Activated B cell treated with CpG ODN at 0.5 μM for 24 hours (primary cell): Measurements from ENCODE around the gene ZPBP. TPM values are rescaled to one million over a fixed set of nuclear protein-coding genes. Genes with fewer than 3 reads are reported as not detected.

Experiments
- ATAC-seq: fragments of 200-7000 bp; cut with Tn5 transposase; one replicate; pipeline ENCODE4 v1.10.0; 2021; ENCODE audit warnings: low read depth, mild to moderate bottlenecking, moderate library complexity
- CTCF ChIA-PET: fragments of 350-600 bp; sonication (Branson Sonifier 250); formaldehyde crosslinking; loops from one replicate; lab custom pipeline; 2021; ENCODE audit warnings: antibody characterized with exemption; lab: Charles Lee
- POLR2A ChIA-PET: fragments of 350-600 bp; sonication (Branson Sonifier 250); formaldehyde crosslinking; loops from one replicate; lab custom pipeline; 2021; ENCODE audit warnings: antibody characterized with exemption; lab: Charles Lee
- DNase-seq: peaks from one replicate; pipeline ENCODE4 v3.0.0; 2022
- H3K27ac Mint-ChIP-seq: one replicate; pipeline ENCODE4 v1.8.0; 2020; ENCODE audit warnings: mixed read lengths
- H3K27me3 Mint-ChIP-seq: one replicate; pipeline ENCODE4 v1.8.0; 2021; ENCODE audit warnings: mixed read lengths
- H3K36me3 Mint-ChIP-seq: one replicate; pipeline ENCODE4 v1.8.0; 2021; ENCODE audit warnings: low read depth, mixed read lengths
- H3K4me1 Mint-ChIP-seq: one replicate; pipeline ENCODE4 v1.8.0; 2021; ENCODE audit warnings: mixed read lengths
- H3K4me3 Mint-ChIP-seq: one replicate; pipeline ENCODE4 v1.8.0; 2020; ENCODE audit warnings: mild to moderate bottlenecking, mixed read lengths
- H3K9me3 Mint-ChIP-seq: one replicate; pipeline ENCODE4 v1.8.0; 2020; ENCODE audit warnings: mixed read lengths
- CTCF ChIP-seq: fragments of 200-600 bp; IDR thresholded peaks from one replicate; pipeline ENCODE4 v1.8.0; 2022; ENCODE audit warnings: antibody characterized with exemption, mild to moderate bottlenecking
- intact Hi-C: fragments of 100-400 bp; cut with micrococcal nuclease; formaldehyde crosslinking; loops from one replicate; pipeline ENCODE4 v1.15.1; 2024
- total RNA-seq: library from RNA; stranded (reverse); gene quantifications from 2 replicates; pipeline ENCODE4 v1.2.3, GENCODE V29; 2022

The ZPBP gene
- total RNA-seq, 1 donor from 2014 or later: not detected

GRCh38 chr7:50073093-50073492 lies 20.0 kb downstream of the ZPBP start:
- TF ChIP-seq CTCF: no peak

GRCh38 chr7:50069613-50070012 lies 23.4 kb downstream of the ZPBP start:
- intact Hi-C loops: loop anchor here (1.0 kb wide), 1 partner anchor 23 kb away; no protein-coding TSS in a partner anchor

More at GRCh38 chr7:50073093-50073492, 20.0 kb downstream of the ZPBP start:
- Mint-ChIP-seq H3K9me3 (peaks cover 14% of the 10 kb centered on the region), H3K27ac (no peak overlapping the region), H3K27me3 (peaks cover 33% of the 10 kb centered on the region), H3K36me3 (peaks cover 9% of the 10 kb centered on the region), H3K4me3 (no peak overlapping the region), H3K4me1 (peaks cover 18% of the 10 kb centered on the region)
- no peak for ATAC-seq
- intact Hi-C loops: no loop called here
- DNase-seq: no peak
- ChIA-PET CTCF (no interaction called here), POLR2A (no interaction called here)

GRCh38 chr7:50068850-50069551 lies 24.0 kb downstream of the ZPBP start:
- Mint-ChIP-seq H3K27ac (peak overlapping the region; percentile 91), H3K4me1 (peaks cover 21% of the 10 kb centered on the region), H3K9me3 (peaks cover 14% of the 10 kb centered on the region), H3K27me3 (peaks cover 5% of the 10 kb centered on the region), H3K4me3 (peak overlapping the region; percentile 81), H3K36me3 (peaks cover 9% of the 10 kb centered on the region)
- ChIA-PET POLR2A (interaction anchor here (0.6 to 1.5 kb wide), 3 partner anchors 24 to 381 kb away, joined by 3 to 4 read pairs (median 4); partner anchors contain the start of genes FIGNL1 and ZPBP), CTCF (interaction anchor here (1.1 to 1.8 kb wide), 2 partner anchors 24 to 1092 kb away, joined by 3 to 21 read pairs; partner anchors contain the start of gene ZPBP)
- intact Hi-C loops: loop anchor here (1.0 kb wide), 1 partner anchor 23 kb away; no protein-coding TSS in a partner anchor
- ATAC-seq (peak; percentile 62), DNase-seq (no peak)
- TF ChIP-seq CTCF: no peak

More at GRCh38 chr7:50069613-50070012, 23.4 kb downstream of the ZPBP start:
- Mint-ChIP-seq H3K27ac (peak overlapping the region; percentile 91), H3K4me3 (peak overlapping the region; percentile 81), H3K27me3 (peaks cover 7% of the 10 kb centered on the region), H3K9me3 (peaks cover 16% of the 10 kb centered on the region), H3K36me3 (peaks cover 9% of the 10 kb centered on the region), H3K4me1 (peaks cover 21% of the 10 kb centered on the region)
- ChIA-PET CTCF (interaction anchor here (1.1 to 1.8 kb wide), 2 partner anchors 24 to 1091 kb away, joined by 3 to 21 read pairs; partner anchors contain the start of gene ZPBP), POLR2A (interaction anchor here (1.1 kb wide), 1 partner anchor 23 kb away, joined by 4 read pairs; the partner anchor contains the start of gene ZPBP)
- DNase-seq (peak; percentile 15), ATAC-seq (peak; percentile 73)
- TF ChIP-seq CTCF: no peak

GRCh38 chr7:50068026-50068425 lies 25.0 kb downstream of the ZPBP start:
- ChIA-PET POLR2A (interaction anchor here (1.5 kb wide), 1 partner anchor 382 kb away, joined by 4 read pairs; the partner anchor contains the start of gene FIGNL1), CTCF (interaction anchor here (0.6 to 1.8 kb wide), 3 partner anchors 25 to 1093 kb away, joined by 3 to 21 read pairs (median 5); partner anchors contain the start of gene ZPBP)
- ATAC-seq (peak; percentile 59), DNase-seq (no peak)
- Mint-ChIP-seq H3K27me3 (peaks cover under 1% of the 10 kb centered on the region), H3K9me3 (peaks cover 11% of the 10 kb centered on the region), H3K36me3 (peaks cover 4% of the 10 kb centered on the region), H3K27ac (peak overlapping the region; percentile 91), H3K4me3 (peak overlapping the region; percentile 81), H3K4me1 (peaks cover 21% of the 10 kb centered on the region)
- intact Hi-C loops: no loop called here
- TF ChIP-seq CTCF: no peak

- peaks cover 1% of the 10 kb centered on the region for H3K4me1 Mint-ChIP-seq
- DNase-seq: no peak
- intact Hi-C loops: no loop called here
- H3K27me3 Mint-ChIP-seq: peaks cover 16% of the 10 kb centered on the region
- H3K36me3 Mint-ChIP-seq: no peaks in the 10 kb centered on the region
- TF ChIP-seq CTCF: no peak
- POLR2A ChIA-PET: no interaction called here
- no peak overlapping the region for H3K4me3 Mint-ChIP-seq
- peaks cover 12% of the 10 kb centered on the region for H3K9me3 Mint-ChIP-seq
- H3K27ac Mint-ChIP-seq: no peak overlapping the region
- CTCF ChIA-PET: no interaction called here
- ATAC-seq: no peak
Observed at GRCh38 chr7:50062951-50063350, 30.1 kb downstream of the ZPBP start.
